Raji (cell line): ENCODE measurements around the gene DLK2.

Experiments
- POLR2A ChIP-seq: IDR thresholded peaks from 2 replicates; pipeline ENCODE4 v1.6.1; 2011; ENCODE audit warnings: low read depth, low read length, control low read depth; ENCODE audit not compliant: insufficient read depth

The DLK2 gene

GRCh38 chr6:43444582-43444981 is 10.8 kb downstream of the DLK2 start:
- TF ChIP-seq POLR2A = no peak

DNA sequence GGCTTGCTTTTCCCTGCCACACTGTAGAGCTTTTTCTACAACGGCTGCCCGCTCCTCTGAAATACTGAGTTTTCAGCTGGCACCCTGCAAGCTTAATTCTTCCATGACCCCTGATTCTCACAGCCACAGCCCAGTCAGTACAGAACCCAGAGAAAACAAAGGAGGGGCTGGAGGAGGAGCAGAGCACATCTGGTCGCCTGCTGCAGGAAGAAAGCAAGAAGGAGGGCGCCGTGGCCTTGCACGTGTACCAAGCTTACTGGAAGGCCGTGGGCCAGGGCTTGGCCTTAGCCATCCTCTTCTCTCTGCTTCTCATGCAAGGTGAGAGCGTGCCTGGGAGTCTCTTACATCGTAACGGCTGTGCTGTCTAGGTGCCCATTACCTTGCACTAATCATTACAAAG is 11.3 kb downstream of the DLK2 start:
- TF ChIP-seq POLR2A = no peak

DNA sequence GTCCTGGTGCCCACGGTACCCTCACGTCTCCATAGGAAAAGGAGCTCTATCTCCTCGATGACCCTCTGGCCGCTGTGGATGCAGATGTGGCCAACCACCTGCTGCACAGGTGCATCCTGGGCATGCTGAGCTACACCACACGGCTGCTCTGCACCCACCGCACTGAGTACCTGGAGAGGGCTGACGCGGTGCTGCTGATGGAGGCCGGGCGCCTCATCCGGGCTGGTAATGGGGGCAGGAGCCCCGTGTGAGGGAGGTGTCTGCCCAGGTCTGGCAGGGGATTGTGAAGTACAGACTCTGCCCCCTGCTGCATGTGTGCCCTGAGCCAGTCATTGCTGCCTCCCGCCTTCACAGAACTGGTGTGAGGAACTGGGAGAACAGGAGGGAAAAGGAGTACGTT is 12.4 kb downstream of the DLK2 start:
- no peak for TF ChIP-seq POLR2A

DNA sequence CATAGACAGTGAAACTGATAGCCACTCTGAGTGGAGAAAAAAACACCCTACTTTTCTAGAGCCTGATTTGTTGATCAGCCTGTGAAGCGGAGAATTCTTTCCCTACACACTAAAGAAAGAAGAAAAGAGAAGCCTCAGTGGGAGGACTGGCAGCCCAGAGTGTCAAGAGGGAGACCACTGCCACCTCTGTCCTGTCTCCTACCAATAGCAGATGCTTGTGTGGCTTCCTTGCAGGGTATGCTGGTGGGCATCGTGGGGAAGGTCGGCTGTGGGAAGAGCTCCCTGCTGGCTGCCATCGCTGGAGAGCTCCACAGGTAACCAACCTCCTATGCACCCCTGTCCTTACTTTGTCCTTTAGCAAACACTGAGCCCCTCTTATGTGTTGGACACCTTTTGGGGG is 17.6 kb downstream of the DLK2 start:
- TF ChIP-seq POLR2A = no peak

DNA sequence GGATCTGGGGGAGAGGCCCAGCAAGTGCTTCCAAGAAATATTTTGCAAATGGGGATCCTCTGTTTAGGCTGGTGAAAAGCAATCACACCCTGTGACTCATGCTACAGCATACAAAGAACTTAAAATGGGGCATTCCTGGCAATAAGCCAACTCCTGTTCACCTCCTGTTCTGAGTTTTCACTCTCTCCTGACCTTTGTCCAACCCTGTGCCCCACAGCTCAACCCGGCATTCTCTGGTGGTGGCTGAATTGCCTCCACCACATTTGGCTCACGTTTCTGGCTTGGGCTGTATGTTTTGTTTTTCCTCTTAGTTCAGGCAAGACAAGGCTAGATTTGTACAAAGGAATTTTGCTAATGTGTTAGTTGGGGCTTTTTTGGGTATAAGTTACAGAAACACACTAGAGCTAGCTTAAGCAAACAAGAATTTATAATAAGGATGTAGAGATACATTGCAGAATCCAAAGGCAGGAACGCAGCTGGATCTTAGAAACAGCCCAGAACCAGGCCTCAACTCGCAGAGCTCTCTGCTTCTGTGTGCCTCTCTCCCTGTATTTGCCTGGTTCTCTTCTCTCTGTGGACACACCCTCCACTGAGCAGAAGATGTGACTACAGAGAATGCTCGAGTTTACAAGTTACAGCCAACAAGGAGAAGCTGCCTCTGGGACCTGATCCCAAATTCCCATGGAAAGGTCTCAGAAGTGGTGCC is 18.6 kb downstream of the DLK2 start:
- TF ChIP-seq POLR2A = no peak

DNA sequence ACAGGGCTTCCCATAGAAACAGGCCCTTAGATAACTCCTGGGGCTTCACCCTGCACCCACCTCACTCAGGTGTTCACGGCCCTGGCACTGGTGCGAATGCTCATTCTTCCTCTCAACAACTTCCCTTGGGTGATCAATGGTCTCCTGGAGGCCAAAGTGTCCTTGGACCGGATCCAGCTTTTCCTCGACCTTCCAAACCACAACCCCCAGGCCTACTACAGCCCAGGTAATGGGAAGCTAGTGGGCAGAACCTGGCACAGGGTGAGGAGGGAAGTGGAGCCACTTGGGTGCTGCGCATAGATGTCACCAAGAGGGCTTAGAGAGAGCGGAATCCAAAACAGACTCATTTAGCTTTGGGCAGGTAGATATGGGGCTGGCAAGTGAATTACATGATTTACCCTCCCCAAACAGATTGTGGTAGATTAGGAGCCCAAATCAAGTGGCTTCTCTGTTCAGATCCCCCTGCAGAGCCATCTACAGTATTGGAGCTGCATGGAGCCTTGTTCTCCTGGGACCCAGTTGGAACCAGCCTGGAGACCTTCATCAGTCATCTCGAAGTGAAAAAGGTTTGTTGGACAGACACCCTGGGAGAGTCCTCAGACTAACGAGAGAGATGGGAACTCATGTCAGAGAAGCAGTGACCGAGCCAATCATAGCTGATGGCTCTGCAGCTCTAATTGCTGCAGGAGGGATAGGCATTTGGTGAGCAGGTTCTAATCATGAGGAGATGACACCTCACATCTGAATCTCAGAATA is 19.5 kb downstream of the DLK2 start:
- no peak for TF ChIP-seq POLR2A

DNA sequence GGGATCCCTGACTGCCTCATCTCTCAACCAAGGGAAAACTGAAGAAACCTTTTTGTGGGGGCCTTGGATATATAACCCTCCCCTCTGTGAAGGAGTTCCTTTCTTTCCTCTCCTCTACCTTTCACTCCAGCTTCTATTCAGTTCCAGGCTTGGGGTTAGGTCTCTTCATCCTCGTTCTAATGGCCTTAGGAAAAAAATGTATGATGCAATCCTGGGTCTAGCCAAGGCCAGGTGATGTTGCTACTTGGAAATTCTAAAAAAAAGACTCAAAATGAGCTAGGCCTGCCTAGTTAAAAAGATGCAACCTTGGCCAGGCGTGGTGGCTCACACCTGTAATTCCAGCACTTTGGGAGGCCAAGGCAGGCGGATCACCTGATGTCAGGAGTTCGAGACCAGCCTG is 20.4 kb downstream of the DLK2 start:
- TF ChIP-seq POLR2A = no peak

DNA sequence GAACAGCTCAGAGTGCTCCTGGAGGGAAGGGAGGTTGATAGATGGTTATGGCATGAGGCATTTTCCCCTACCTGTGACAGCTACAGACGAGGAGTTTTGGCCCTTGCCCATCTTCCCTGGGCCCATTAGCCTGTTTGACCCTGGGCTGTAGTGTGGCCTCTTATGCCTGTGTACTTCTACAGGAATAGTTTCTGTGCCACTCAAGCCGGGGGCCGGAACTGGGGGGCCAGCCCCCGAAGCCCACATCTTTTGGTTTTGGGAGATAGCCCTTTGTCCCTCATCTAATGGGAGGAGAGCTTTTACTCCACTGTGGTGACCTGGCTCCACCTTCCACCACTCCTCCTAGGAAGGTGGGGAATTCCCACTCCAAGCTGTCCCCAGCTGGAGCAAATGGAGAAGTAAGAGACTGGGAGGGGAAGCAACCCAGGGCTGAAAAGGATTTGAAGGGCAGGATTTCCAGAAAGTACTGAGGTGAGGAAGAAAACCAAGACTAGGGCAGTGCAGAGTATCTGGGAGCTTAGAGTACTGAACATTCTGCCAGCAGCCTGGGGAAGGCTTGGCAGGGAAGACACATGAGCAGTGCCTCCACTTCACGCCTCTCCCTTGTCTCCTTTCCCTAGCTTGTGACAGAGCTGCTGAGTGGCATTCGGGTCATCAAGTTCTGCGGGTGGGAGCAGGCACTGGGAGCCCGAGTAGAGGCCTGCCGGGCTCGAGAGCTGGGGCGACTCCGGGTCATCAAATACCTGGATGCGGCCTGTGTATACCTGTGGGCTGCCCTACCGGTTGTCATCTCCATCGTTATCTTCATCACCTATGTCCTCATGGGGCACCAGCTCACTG is 21.1 kb downstream of the DLK2 start:
- TF ChIP-seq POLR2A = no peak

DNA sequence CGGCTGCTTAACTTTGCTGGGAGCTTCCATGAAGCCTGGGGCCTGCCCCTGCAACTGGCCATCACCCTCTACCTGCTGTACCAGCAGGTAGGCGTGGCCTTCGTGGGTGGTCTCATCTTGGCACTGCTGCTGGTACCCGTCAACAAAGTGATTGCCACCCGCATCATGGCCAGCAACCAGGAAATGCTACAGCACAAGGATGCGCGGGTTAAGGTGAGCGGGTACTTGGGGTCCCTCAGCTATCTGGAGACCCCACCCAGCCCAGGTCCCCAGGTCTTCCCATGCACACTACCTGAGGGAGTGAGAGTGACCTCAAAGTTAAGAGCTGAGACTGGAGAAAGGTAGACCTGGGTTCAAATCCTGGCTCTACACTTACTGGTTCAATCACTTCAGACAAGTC is 22.2 kb downstream of the DLK2 start:
- TF ChIP-seq POLR2A = no peak

DNA sequence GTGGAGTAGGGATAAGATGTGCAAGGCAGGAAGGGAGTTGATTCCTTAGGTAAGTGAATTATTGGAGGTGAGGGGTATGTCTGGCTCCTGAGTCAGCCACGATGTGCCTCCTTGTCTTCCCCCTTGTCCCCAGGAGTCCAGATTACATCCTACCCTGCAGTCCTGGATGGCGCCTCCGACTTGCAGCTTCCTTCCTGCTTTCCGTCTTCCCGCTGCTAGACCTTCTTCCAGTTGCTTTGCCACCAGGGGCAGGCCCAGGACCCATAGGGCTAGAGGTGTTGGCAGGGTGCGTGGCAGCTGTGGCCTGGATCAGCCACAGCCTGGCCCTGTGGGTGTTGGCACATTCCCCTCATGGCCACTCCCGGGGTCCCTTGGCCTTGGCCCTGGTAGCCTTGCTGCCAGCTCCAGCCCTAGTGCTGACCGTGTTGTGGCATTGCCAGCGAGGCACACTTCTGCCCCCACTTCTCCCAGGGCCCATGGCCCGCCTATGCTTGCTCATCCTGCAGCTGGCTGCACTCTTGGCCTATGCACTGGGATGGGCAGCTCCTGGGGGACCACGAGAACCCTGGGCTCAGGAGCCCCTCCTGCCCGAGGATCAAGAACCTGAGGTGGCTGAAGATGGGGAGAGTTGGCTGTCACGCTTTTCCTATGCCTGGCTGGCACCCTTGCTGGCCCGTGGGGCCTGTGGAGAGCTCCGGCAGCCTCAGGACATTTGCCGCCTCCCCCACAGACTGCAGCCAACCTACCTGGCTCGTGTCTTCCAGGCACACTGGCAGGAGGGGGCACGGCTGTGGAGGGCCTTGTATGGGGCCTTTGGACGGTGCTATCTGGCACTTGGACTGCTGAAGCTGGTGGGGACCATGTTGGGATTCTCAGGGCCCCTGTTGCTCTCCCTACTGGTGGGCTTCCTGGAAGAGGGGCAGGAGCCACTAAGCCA is 23.1 kb downstream of the DLK2 start:
- TF ChIP-seq POLR2A = no peak

GRCh38 chr6:43428874-43429273 is 26.5 kb downstream of the DLK2 start:
- no peak for TF ChIP-seq POLR2A

- no peak for TF ChIP-seq POLR2A
Measured at GRCh38 chr6:43428112-43428570, 27.2 kb downstream of the DLK2 start.

- TF ChIP-seq POLR2A = peak; percentile 88
Measured at GRCh38 chr6:43427406-43428111, 27.8 kb downstream of the DLK2 start, which contains the start of gene ABCC10. ABCC10 (plus strand) TSS chr6:43427541; CDS start chr6:43427979, 438 bp downstream.

GRCh38 chr6:43426928-43427405 is 28.4 kb downstream of the DLK2 start:
- no peak for TF ChIP-seq POLR2A
